IPS-15b (cell line): ENCODE data around the gene TBC1D7.

Source experiments
- H3K27me3 ChIP-seq: one replicate; pipeline ENCODE4 v1.6.1; 2013; ENCODE audit warnings: low read length; ENCODE audit not compliant: control insufficient read depth, insufficient read depth
- H3K36me3 ChIP-seq: one replicate; pipeline ENCODE4 v1.6.1; 2013; ENCODE audit warnings: low read length; ENCODE audit not compliant: control insufficient read depth, insufficient read depth
- H3K4me1 ChIP-seq: one replicate; pipeline ENCODE4 v1.6.1; 2013; ENCODE audit warnings: mild to moderate bottlenecking, low read length; ENCODE audit not compliant: control insufficient read depth, insufficient read depth
- H3K4me3 ChIP-seq: one replicate; pipeline ENCODE4 v1.5.1; 2013; ENCODE audit warnings: low read depth, low read length
- H3K9ac ChIP-seq: one replicate; pipeline ENCODE4 v1.6.1; 2013; ENCODE audit warnings: low read depth, mild to moderate bottlenecking, low read length
- H3K9me3 ChIP-seq: one replicate; pipeline ENCODE4 v1.6.1; 2013; ENCODE audit warnings: mild to moderate bottlenecking, low read length; ENCODE audit not compliant: control insufficient read depth, insufficient read depth

Gene TBC1D7

GRCh38 chr6:13305791-13306190 is 22.5 kb downstream of the TBC1D7 start:
- Histone ChIP-seq H3K4me1 (peaks cover 2% of the 10 kb centered on the region), H3K9ac (no peak overlapping the region), H3K36me3 (peaks cover 31% of the 10 kb centered on the region), H3K27me3 (no peaks in the 10 kb centered on the region), H3K9me3 (no peaks in the 10 kb centered on the region), H3K4me3 (no peak overlapping the region)

- Histone ChIP-seq H3K4me1 (peaks cover 2% of the 10 kb centered on the region), H3K36me3 (peaks cover 34% of the 10 kb centered on the region)
Observed at GRCh38 chr6:13305288-13305687, 23.0 kb downstream of the TBC1D7 start.

GRCh38 chr6:13304580-13305260 is 23.6 kb downstream of the TBC1D7 start:
- Histone ChIP-seq H3K4me3 (no peak overlapping the region), H3K36me3 (peaks cover 37% of the 10 kb centered on the region), H3K4me1 (peaks cover 2% of the 10 kb centered on the region), H3K9me3 (no peaks in the 10 kb centered on the region), H3K9ac (no peak overlapping the region), H3K27me3 (no peaks in the 10 kb centered on the region)

More at GRCh38 chr6:13305288-13305687, 23.0 kb downstream of the TBC1D7 start:
- Histone ChIP-seq H3K9ac (no peak overlapping the region), H3K27me3 (no peaks in the 10 kb centered on the region), H3K4me3 (no peak overlapping the region), H3K9me3 (no peaks in the 10 kb centered on the region)

- Histone ChIP-seq H3K4me3 (no peak overlapping the region), H3K36me3 (peaks cover 40% of the 10 kb centered on the region), H3K9ac (no peak overlapping the region), H3K4me1 (peaks cover 2% of the 10 kb centered on the region), H3K27me3 (no peaks in the 10 kb centered on the region), H3K9me3 (no peaks in the 10 kb centered on the region)
Observed at GRCh38 chr6:13304101-13304500, 24.2 kb downstream of the TBC1D7 start.

GRCh38 chr6:13303668-13304017 is 24.7 kb downstream of the TBC1D7 start:
- Histone ChIP-seq H3K27me3 (no peaks in the 10 kb centered on the region), H3K4me1 (peaks cover 2% of the 10 kb centered on the region), H3K36me3 (peaks cover 43% of the 10 kb centered on the region), H3K4me3 (no peak overlapping the region), H3K9me3 (no peaks in the 10 kb centered on the region), H3K9ac (no peak overlapping the region)

GRCh38 chr6:13302751-13303667 is 25.3 kb downstream of the TBC1D7 start:
- Histone ChIP-seq H3K4me3 (no peak overlapping the region), H3K9ac (no peak overlapping the region), H3K9me3 (no peaks in the 10 kb centered on the region), H3K27me3 (no peaks in the 10 kb centered on the region), H3K36me3 (peaks cover 39% of the 10 kb centered on the region), H3K4me1 (peaks cover 2% of the 10 kb centered on the region)

GRCh38 chr6:13302291-13302690 is 26.0 kb downstream of the TBC1D7 start:
- Histone ChIP-seq H3K9ac (no peak overlapping the region), H3K4me1 (peaks cover 2% of the 10 kb centered on the region), H3K4me3 (no peak overlapping the region), H3K36me3 (peaks cover 36% of the 10 kb centered on the region), H3K27me3 (no peaks in the 10 kb centered on the region), H3K9me3 (no peaks in the 10 kb centered on the region)

- Histone ChIP-seq H3K36me3 (peaks cover 32% of the 10 kb centered on the region), H3K4me1 (peaks cover 2% of the 10 kb centered on the region)
Observed at GRCh38 chr6:13300643-13301590, 27.4 kb downstream of the TBC1D7 start.

GRCh38 chr6:13299918-13300317 is 28.4 kb downstream of the TBC1D7 start:
- no peak overlapping the region for H3K4me3 ChIP-seq
- H3K36me3 ChIP-seq: peaks cover 32% of the 10 kb centered on the region
- no peaks in the 10 kb centered on the region for H3K9me3 ChIP-seq
- no peaks in the 10 kb centered on the region for H3K27me3 ChIP-seq
- H3K4me1 ChIP-seq: no peaks in the 10 kb centered on the region
- H3K9ac ChIP-seq: no peak overlapping the region

More at GRCh38 chr6:13300643-13301590, 27.4 kb downstream of the TBC1D7 start:
- Histone ChIP-seq H3K4me3 (no peak overlapping the region), H3K27me3 (no peaks in the 10 kb centered on the region), H3K9me3 (no peaks in the 10 kb centered on the region), H3K9ac (no peak overlapping the region)

GRCh38 chr6:13299403-13299821 is 28.9 kb downstream of the TBC1D7 start:
- Histone ChIP-seq H3K27me3 (no peaks in the 10 kb centered on the region), H3K4me1 (no peaks in the 10 kb centered on the region), H3K36me3 (peaks cover 36% of the 10 kb centered on the region), H3K9ac (no peak overlapping the region), H3K9me3 (no peaks in the 10 kb centered on the region), H3K4me3 (no peak overlapping the region)

- peaks cover 37% of the 10 kb centered on the region for H3K36me3 ChIP-seq
- H3K9me3 ChIP-seq: no peaks in the 10 kb centered on the region
- no peaks in the 10 kb centered on the region for H3K27me3 ChIP-seq
- H3K4me3 ChIP-seq: no peak overlapping the region
- H3K4me1 ChIP-seq: no peaks in the 10 kb centered on the region
- no peak overlapping the region for H3K9ac ChIP-seq
Observed at GRCh38 chr6:13298446-13298845, 29.9 kb downstream of the TBC1D7 start.
